Effector memory CD4-positive, alpha-beta T cell (primary cell): ENCODE results near the gene ZSWIM1.
A peak's percentile ranks its signal among the peaks of the same experiment; 100 is the strongest.

Experiments used
- DNase-seq, 3 donors: peaks; one replicate each; pipeline ENCODE4 v3.0.0-alpha.2; 2020
- H3K27ac ChIP-seq: 2 replicates; pipeline ENCODE4 v1.7.0; 2013; ENCODE audit warnings: mild to moderate bottlenecking, low read length, moderate library complexity; ENCODE audit not compliant: insufficient read depth, poor library complexity, severe bottlenecking
- H3K27me3 ChIP-seq: replicated peaks from 2 replicates; pipeline ENCODE4 v1.7.0; 2013; ENCODE audit warnings: mild to moderate bottlenecking, low read length; ENCODE audit not compliant: insufficient read depth, control insufficient read depth, poor library complexity, severe bottlenecking
- H3K36me3 ChIP-seq: 2 replicates; pipeline ENCODE4 v1.7.0; 2013; ENCODE audit warnings: mild to moderate bottlenecking, low read length, moderate library complexity; ENCODE audit not compliant: control insufficient read depth, insufficient read depth
- H3K4me1 ChIP-seq: 2 replicates; pipeline ENCODE4 v1.7.0; 2013; ENCODE audit warnings: low read length, mild to moderate bottlenecking; ENCODE audit not compliant: control insufficient read depth, insufficient read depth, poor library complexity, severe bottlenecking
- H3K4me3 ChIP-seq: 2 replicates; pipeline ENCODE4 v1.7.0; 2013; ENCODE audit warnings: low read length, low read depth, mild to moderate bottlenecking; ENCODE audit not compliant: insufficient read depth, poor library complexity, severe bottlenecking
- H3K9me3 ChIP-seq: 2 replicates; pipeline ENCODE4 v1.7.0; 2013; ENCODE audit warnings: mild to moderate bottlenecking, low read length, moderate library complexity; ENCODE audit not compliant: control insufficient read depth

The ZSWIM1 gene

DNA sequence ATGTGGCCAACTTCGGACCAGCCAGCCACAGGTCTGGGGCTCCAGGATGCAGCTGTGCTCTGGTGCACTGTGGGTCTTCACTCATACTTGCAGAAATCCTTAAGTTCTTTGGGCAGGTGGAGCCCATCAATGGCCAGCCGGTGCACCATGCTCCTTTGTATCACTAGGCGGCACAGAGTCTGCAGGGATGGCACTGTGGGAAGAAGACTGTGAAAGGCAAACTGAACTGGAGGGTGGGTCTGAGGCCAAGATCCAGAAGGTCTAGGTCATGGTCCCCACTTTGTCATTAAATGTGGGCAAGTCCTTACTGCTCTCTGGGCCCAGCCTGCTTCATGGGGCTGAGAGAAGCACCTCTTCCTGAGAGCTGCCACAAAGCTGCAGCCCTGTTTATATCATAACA, 7.7 kb downstream of the ZSWIM1 start:
- Histone ChIP-seq H3K4me1 (peaks cover 26% of the 10 kb centered on the region), H3K9me3 (no peaks in the 10 kb centered on the region)

DNA sequence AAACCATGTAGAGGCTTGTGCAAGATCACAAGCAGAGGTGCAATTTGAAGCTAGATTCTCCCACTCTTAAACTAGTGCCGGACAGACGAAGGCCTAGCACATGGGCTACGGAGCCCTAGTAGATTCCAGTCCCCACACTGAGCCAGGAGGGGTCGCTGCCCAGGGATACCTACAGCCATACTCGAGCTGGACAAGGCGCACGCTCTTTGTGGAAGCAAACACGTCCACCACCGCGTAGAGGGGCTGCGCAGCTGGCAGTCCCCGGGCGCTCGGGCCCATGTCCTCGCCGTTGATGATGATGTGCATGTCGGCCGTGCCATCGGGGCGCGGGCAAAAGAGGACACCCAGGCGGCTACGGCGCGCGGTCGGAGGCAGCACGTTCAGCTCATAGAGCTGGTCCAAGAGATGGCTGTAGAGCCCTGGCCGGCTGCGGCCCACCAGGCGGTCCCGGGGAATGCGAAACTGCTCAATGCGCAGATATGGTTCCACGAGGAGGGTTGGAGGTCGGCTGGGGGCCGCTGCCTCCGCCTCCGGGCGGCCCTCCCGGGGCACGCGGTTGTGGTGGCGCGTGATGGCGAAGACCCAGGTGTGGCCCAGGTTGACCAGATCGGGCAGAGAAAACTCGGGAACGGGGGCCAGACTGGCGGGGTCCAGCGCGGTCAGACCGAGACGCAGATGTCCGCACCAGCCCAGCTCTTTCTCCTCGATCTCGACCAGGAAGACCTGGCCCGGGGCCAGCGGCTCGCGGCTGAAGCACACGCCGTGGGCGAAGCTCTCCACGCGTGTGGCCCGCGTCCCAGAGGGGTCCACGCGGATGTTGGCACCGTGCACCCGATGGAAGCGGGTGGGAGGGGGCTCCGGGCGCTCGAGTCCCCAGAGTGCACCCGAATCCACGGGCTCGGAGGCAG, 9.3 kb downstream of the ZSWIM1 start:
- no peaks in the 10 kb centered on the region for H3K27me3 ChIP-seq
- H3K4me3 ChIP-seq, result peak overlapping the region; percentile 82
- peaks cover 15% of the 10 kb centered on the region for H3K4me1 ChIP-seq
- H3K36me3 ChIP-seq, result peaks cover 7% of the 10 kb centered on the region
- H3K27ac ChIP-seq, result peak overlapping the region; percentile 63
- no peaks in the 10 kb centered on the region for H3K9me3 ChIP-seq
- DNase-seq, result peak in 1 of 3 donors; percentile 16

More for the DNA sequence above, 7.7 kb downstream of the ZSWIM1 start:
- H3K27me3 ChIP-seq, result no peaks in the 10 kb centered on the region
- H3K4me3 ChIP-seq, result no peak overlapping the region
- DNase-seq, result no peak
- no peak overlapping the region for H3K27ac ChIP-seq
- peaks cover 5% of the 10 kb centered on the region for H3K36me3 ChIP-seq

DNA sequence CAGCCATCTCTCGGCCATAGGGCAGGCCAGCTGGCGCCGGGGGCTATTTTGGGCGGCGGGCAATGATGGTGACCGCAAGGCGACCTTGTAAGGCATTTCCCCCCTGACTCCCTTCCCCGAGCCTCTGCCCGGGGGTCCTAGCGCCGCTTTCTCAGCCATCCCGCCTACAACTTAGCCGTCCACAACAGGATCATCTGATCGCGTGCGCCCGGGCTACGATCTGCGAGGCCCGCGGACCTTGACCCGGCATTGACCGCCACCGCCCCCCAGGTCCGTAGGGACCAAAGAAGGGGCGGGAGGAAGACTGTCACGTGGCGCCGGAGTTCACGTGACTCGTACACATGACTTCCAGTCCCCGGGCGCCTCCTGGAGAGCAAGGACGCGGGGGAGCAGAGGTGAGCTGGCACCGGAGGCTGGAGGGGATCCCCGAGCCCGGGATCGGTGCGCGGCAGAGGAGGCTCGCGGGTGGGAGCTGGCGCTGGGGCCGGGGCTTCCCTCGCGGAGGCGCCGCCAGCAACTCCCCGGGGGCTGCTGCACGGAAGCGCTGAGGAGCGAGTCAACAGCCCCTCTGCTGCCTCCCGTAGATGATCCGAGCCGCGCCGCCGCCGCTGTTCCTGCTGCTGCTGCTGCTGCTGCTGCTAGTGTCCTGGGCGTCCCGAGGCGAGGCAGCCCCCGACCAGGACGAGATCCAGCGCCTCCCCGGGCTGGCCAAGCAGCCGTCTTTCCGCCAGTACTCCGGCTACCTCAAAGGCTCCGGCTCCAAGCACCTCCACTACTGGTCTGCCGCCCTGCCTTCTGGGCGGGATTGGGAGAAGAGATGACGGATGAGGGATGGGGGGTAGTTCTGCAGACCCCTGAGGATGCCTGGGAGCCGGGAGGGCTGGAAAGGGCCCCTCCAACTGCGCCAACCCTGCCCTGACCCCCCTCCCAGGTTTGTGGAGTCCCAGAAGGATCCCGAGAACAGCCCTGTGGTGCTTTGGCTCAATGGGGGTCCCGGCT, 10.3 kb downstream of the ZSWIM1 start, which contains the start of the genes CTSA and NEURL2:
CTSA (plus strand) TSS at position 351 of the 999 bp plus-strand sequence; CDS start at position 585, 234 bp downstream.
NEURL2 (minus strand) TSS at position 224 of the 999 bp plus-strand sequence; CDS start at position 7, 217 bp downstream.
- Histone ChIP-seq H3K27ac (peak within 1 kb of the TSS; percentile 63), H3K9me3 (no peaks in the 10 kb centered on the region), H3K4me1 (peaks cover 14% of the 10 kb centered on the region), H3K4me3 (peak within 1 kb of the TSS; percentile 82), H3K27me3 (no peaks in the 10 kb centered on the region), H3K36me3 (peaks cover 7% of the 10 kb centered on the region)
- peak; percentile 76 to 79 (median 79) for DNase-seq

DNA sequence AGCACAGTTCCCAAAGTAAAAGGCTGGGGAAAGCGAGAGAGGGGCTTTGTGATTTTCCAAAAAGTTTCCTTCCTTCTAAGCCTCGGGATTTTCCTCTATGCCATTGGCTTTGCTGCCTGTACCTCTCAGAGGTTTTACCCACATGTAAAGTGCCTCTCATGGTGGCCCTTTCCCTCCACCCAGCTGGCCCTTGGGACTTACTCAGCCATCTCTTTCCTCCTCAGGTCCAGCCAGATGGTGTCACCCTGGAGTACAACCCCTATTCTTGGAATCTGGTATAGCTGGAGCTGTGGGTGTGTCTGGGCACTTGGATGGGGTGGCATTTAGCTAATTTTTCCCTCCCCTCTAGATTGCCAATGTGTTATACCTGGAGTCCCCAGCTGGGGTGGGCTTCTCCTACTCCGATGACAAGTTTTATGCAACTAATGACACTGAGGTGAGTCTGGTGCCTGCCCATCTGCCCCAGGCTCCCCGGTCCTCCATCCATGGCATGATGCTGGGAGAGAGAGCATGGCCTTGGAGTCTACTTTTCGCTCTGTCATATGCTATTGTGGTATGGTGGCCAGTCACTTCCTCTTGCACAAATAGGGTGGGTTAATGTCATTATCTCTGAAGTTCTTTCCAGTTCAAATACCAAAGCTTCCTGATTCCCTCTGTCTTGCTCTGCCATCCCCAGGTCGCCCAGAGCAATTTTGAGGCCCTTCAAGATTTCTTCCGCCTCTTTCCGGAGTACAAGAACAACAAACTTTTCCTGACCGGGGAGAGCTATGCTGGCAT, 11.2 kb downstream of the ZSWIM1 start:
- no peaks in the 10 kb centered on the region for H3K9me3 ChIP-seq
- peak overlapping the region; percentile 63 for H3K27ac ChIP-seq
- no peaks in the 10 kb centered on the region for H3K27me3 ChIP-seq
- peaks cover 13% of the 10 kb centered on the region for H3K36me3 ChIP-seq
- H3K4me3 ChIP-seq, result peak overlapping the region; percentile 82
- no peak for DNase-seq
- H3K4me1 ChIP-seq, result peaks cover 14% of the 10 kb centered on the region

DNA sequence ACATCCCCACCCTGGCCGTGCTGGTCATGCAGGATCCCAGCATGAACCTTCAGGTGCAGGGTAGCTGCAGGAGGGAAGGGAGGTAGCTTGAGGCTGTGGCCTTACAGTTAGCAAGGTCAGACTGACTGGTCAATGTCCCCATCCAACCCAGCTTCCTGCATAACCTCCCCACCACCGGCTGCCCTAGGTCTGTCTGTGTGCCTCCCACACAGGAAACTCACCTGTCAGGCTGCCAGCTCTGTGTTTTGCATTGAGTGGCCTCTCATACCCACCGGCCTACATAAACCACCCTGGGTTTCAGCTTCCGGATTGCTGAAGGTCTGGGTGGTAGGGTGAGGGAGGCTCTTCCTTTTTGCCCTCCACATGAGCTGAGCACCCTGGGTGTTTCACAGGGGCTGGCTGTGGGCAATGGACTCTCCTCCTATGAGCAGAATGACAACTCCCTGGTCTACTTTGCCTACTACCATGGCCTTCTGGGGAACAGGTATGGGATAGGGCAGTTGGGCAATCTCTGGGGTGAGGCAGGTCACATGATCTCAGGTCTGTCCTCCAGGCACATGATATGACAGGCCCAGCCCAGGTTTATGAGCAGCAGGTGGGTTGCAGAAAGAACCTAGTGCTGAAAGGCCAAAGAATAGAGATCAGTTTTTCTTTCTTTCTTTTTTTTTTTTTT, 11.9 kb downstream of the ZSWIM1 start:
- Histone ChIP-seq H3K27me3 (no peaks in the 10 kb centered on the region), H3K9me3 (no peaks in the 10 kb centered on the region), H3K27ac (no peak overlapping the region), H3K4me1 (peaks cover 14% of the 10 kb centered on the region), H3K4me3 (no peak overlapping the region), H3K36me3 (peaks cover 19% of the 10 kb centered on the region)
- no peak for DNase-seq

DNA sequence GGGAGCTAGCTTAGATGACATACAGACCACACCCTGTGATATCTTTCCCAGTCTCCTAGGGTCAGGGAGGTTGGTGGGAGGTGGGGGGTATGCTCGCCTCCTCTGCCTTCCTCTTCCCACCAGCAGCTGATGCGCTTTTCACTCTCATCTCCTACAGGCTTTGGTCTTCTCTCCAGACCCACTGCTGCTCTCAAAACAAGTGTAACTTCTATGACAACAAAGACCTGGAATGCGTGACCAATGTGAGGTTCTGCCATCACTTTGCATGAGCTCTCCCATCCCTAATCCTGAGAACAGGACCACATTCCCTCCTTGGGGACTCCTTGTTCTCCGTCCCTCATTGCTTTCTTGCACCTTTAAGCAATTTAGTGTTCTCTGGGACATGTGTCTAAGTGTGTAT, 12.8 kb downstream of the ZSWIM1 start:
- H3K36me3 ChIP-seq, result peaks cover 27% of the 10 kb centered on the region
- no peak for DNase-seq
- H3K9me3 ChIP-seq, result no peaks in the 10 kb centered on the region
- H3K4me1 ChIP-seq, result peaks cover 14% of the 10 kb centered on the region
- no peaks in the 10 kb centered on the region for H3K27me3 ChIP-seq
- no peak overlapping the region for H3K27ac ChIP-seq
- no peak overlapping the region for H3K4me3 ChIP-seq

DNA sequence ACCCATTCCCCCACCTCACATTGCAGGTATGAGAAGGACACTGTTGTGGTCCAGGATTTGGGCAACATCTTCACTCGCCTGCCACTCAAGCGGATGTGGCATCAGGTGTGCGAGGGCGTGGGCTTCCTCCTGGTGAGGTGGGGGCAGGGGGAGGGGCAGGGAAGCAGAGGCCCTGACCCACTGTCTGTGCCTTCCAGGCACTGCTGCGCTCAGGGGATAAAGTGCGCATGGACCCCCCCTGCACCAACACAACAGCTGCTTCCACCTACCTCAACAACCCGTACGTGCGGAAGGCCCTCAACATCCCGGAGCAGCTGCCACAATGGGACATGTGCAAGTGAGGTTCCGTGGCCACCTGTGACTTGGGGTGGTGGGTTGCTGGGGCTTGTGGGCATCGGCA, 13.8 kb downstream of the ZSWIM1 start:
- no peaks in the 10 kb centered on the region for H3K27me3 ChIP-seq
- H3K4me3 ChIP-seq, result no peak overlapping the region
- no peak overlapping the region for H3K27ac ChIP-seq
- DNase-seq, result no peak
- H3K36me3 ChIP-seq, result peaks cover 30% of the 10 kb centered on the region
- H3K9me3 ChIP-seq, result no peaks in the 10 kb centered on the region
- H3K4me1 ChIP-seq, result peaks cover 14% of the 10 kb centered on the region

DNA sequence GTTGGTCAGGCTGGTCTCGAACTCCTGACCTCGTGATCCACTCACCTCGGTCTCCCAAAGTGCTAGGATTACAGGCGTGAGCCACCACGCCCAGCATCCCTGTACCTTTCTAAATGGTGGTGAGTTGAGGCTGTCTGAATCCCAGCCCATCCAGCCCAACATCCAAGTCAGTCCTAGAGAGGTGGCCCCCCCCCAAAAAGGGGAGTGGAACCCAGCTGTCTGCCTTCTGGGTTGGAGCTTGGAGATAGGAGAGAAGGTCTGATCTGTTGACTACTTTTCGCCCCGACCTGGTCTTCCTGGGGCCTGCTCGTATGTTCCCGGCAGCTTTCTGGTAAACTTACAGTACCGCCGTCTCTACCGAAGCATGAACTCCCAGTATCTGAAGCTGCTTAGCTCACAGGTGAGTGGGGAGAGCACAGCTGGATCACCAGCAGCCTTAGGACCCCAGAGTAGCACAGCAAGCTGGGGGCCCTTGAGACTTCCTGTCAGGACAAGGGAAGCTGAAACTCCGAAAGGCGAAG, 15.7 kb downstream of the ZSWIM1 start:
- H3K36me3 ChIP-seq, result peaks cover 30% of the 10 kb centered on the region
- no peak for DNase-seq
- H3K27ac ChIP-seq, result no peak overlapping the region
- H3K9me3 ChIP-seq, result no peaks in the 10 kb centered on the region
- no peak overlapping the region for H3K4me3 ChIP-seq
- peaks cover 7% of the 10 kb centered on the region for H3K4me1 ChIP-seq
- H3K27me3 ChIP-seq, result no peaks in the 10 kb centered on the region

DNA sequence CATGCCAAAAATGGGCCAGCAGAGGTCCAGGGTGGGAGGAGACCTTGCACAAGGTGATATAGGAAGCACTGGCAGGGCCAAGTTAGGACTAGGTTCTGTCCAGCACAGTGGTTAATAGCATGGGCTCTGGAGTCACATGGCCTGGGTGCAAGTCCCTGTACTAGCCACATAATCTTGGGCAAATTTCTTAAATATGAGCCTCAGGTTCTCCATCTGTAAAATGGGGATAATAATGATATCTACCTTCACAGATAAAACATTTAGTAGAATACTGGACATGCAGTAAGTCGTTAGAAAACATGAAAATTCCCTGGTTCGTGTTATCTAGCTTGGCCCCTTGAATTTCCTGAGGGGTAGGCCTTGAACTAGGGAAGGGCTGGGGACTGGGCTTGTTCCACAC, 16.3 kb downstream of the ZSWIM1 start:
- H3K36me3 ChIP-seq, result peaks cover 30% of the 10 kb centered on the region
- H3K27ac ChIP-seq, result no peak overlapping the region
- no peaks in the 10 kb centered on the region for H3K9me3 ChIP-seq
- no peak overlapping the region for H3K4me3 ChIP-seq
- H3K27me3 ChIP-seq, result no peaks in the 10 kb centered on the region
- H3K4me1 ChIP-seq, result peaks cover 1% of the 10 kb centered on the region
- no peak for DNase-seq
